H1 (cell line): ENCODE data around the gene CALHM2. TPM values are rescaled to one million over a fixed set of nuclear protein-coding genes. Genes with fewer than 3 reads are reported as not detected.

ENCODE experiments used
- RBBP5 ChIP-seq: IDR thresholded peaks from 2 replicates; pipeline ENCODE4 v1.7.1; 2012; ENCODE audit warnings: low read depth, mild to moderate bottlenecking, inconsistent platforms, low read length, moderate library complexity, borderline replicate concordance
- SAP30 ChIP-seq: fragments of 300-600 bp; sonication (generic); IDR thresholded peaks from 2 replicates; pipeline ENCODE4 v1.7.1; 2012; ENCODE audit warnings: low read length, moderate library complexity, mild to moderate bottlenecking, inconsistent platforms; ENCODE audit not compliant: insufficient read depth, insufficient replicate concordance
- polyA plus RNA-seq, 7 experiments: library from polyadenylated mRNA; depleted of rRNA in 3 of 7; stranded (reverse) in 5 of 7; unstranded in 2 of 7; fragments of >200 nt in 5 of 7; fragments of 200-250 nt in 2 of 7; gene quantifications; 1 replicate in 5 of 7; 2 replicates in 1 of 7; 4 replicates in 1 of 7; pipeline versions ENCODE4 v1.2.1 to v1.2.3, GENCODE V29; 2011 to 2013; ENCODE audit warnings: missing spikeins in 2 of 7, mixed read lengths in 2 of 7
- total RNA-seq: library from RNA; stranded (reverse); fragmentation: NEBNext Ultra II Directional; extraction: Animal tissue kit (Norgen Biotek cat#: 25700); gene quantifications from 2 replicates; pipeline ENCODE4 v1.2.1, GENCODE V29; 2021

Gene CALHM2
- total and polyA plus RNA-seq, 2 of the 8 experiments (the other 6 are each of a cell fraction or from before 2014, with no cell fraction given) = 1.2 to 2.4 TPM

GRCh38 chr10:103479135-103479534 lies 27.0 kb upstream of the CALHM2 start, which contains the start of gene CALHM3 (continued):
- TF ChIP-seq SAP30 (no peak), RBBP5 (no peak)
